Pericardium fibroblast (primary cell): ENCODE results near the gene NUDT8. TPM values are rescaled to one million over a fixed set of nuclear protein-coding genes. Genes with fewer than 3 reads are reported as not detected.

Experiments used
- total RNA-seq: library from RNA; depleted of rRNA; stranded (reverse); fragments of >200 nt; gene quantifications from 2 replicates; pipeline ENCODE4 v1.2.3, GENCODE V29; 2015

The NUDT8 gene, protein sequence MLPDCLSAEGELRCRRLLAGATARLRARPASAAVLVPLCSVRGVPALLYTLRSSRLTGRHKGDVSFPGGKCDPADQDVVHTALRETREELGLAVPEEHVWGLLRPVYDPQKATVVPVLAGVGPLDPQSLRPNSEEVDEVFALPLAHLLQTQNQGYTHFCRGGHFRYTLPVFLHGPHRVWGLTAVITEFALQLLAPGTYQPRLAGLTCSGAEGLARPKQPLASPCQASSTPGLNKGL
- total RNA-seq = 10.0 and 19.4 TPM in 2 replicates

DNA sequence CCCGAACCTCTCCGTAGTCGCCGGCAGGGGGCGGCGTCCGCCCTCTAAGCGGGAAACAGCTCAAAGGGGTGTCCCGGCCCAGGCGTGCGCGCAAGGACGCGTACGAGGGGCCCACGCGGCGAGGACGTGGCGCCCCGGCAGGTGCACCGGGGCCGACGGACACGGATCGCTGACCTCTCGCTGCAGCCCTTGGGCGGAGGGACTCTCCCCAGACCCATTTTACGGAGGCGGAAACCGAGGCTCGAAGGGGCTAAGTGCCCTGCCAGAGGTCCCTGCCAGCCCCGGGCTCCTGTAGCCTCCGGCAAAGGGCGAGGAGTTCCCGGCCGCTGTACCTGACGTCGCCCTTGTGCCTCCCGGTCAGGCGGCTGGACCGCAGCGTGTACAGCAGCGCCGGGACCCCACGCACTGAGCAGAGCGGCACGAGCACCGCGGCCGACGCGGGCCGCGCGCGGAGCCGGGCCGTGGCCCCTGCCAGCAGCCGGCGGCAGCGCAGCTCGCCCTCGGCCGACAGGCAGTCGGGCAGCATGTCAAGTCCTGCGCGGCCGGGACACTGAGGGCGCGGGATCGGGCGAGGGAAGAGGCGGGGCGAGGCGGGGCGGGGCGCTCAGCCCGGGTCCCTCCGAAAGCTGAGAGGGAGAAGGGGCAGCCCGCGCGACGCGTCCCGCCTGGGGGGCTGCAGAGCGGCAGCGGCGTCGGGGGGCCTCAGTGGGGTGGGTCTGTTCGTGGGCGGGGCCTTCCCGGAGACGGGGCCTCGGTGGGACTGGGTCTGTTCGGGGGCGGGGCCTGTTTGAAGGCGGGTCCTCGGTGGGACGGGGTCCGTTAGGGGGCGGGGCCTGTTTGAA is at the start of gene NUDT8:
Gene NUDT8, minus strand, starts transcription at position 552 of the 842 bp plus-strand sequence. Its CDS starts 26 bp downstream, at position 526.

DNA sequence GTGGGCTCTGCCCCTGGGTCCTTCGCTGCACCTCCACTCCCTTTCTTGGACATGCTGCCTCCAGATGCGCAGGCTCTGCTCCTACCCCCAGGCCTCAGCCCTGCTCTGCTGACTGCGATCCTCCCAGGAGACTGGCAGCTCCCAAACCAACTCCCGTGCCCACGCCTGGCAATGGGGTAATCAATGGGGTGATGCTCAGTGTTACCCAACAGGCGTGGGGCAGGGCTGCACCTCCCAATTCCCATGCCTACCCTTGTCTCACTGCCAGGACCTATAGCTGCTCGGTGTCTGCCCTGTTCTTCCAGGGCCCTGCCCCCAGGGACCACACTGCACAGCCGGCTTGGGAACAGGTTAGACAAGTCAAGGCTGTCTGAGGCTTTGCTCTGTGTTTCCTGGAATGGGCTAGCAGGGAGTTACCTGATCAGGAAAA is 44.7 kb upstream of the NUDT8 start, which contains the start of gene ALDH3B2:
Gene ALDH3B2, minus strand, starts transcription at position 182 of the 430 bp plus-strand sequence. CDS start 7,688 bp downstream, outside the sequence.

DNA sequence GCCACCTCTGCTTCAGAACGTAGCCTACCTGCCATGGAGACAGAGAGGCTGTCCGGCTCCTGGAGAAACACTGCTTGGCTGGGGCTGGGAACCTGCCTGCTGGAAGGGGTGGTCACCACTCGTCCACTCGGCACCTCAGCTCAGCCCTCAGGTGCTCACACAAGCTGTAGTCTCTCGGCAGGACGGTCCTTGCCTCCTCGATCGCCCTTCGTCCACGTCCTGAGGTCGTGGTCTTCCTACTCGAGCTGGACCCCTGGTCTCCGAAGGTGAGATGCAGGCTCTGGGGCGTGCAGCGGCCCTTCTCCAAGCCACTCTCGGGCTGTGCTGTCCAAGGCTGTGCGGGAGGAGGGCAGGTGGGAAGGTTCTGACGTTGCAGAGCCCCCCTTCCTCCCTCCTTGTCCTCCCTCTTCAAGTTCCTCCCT is 9.7 kb upstream of the NUDT8 start, which contains the start of gene TBX10:
Gene TBX10, minus strand, starts transcription at position 326 of the 422 bp plus-strand sequence. Its CDS starts 291 bp downstream, at position 35.

DNA sequence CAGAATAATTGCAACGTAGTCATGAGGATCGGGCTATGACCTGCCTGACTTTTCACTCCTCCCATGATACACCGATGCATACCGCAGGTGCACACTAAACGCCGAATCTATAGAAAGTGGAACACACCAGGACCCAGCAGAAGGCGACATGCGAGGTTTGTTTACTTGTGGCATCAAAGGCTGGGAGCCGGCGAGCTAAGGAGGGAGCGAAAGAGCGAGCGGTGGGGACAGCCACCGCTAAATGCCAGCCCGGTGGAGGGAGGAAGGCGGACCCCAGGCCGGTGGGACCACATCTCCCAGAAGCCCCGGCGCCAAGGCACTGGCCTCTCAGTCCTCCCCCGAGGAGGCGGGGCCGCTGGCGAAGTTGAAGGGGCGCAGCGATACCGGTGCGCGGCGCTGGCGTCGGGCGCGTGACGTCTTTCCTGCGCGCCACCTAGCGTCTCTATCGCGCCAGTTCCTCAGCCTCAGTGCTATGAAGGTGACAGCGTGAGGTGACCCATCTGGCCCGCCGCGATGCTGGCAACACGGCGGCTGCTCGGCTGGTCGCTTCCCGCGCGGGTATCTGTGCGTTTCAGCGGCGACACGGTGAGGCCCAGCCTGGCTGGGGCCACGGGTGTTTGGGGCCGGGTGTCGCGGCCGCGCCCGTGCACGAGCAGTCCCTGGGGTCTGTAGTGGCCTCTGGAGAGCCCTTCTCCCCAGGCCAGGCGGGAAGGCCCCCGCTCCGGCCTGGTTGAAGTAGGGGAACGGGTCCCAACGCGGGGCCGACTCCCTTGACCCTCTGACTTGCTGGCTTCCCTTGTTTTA is 23.0 kb downstream of the NUDT8 start, which contains the start of gene NDUFV1:
Gene NDUFV1, plus strand, starts transcription at position 445 of the 804 bp plus-strand sequence. Its CDS starts 69 bp downstream, at position 514.

GRCh38 chr11:67583247-67584204 is 46.2 kb downstream of the NUDT8 start, which contains the start of gene GSTP1:
Gene GSTP1, plus strand, starts transcription at chr11:67583812. Its CDS starts 32 bp downstream, at chr11:67583844.

Other genes starting within 250 kb of the NUDT8 start
- 7.0 and 8.8 TPM in 2 replicates for gene RAD9A, start 238.0 kb downstream of the NUDT8 start, total RNA-seq
- 103 and 165 TPM in 2 replicates for gene PPP1CA, start 228.1 kb downstream of the NUDT8 start, total RNA-seq
- not detected in 2 replicates for gene TBC1D10C, start 225.9 kb downstream of the NUDT8 start, total RNA-seq
- gene CARNS1, start 214.3 kb downstream of the NUDT8 start, total RNA-seq = 0.51 and 2.0 TPM in 2 replicates
- 31.0 and 43.7 TPM in 2 replicates for gene RPS6KB2, start 201.4 kb downstream of the NUDT8 start, total RNA-seq
- 0.93 TPM in 1 of 2 replicates, not detected in the other for gene PTPRCAP, start 192.3 kb downstream of the NUDT8 start, total RNA-seq
- 86.4 and 106 TPM in 2 replicates for gene CORO1B, start 186.5 kb downstream of the NUDT8 start, total RNA-seq
- gene GPR152, start 177.2 kb downstream of the NUDT8 start, total RNA-seq = not detected in 2 replicates
- gene CABP4, start 174.6 kb downstream of the NUDT8 start, total RNA-seq = not detected in 2 replicates
- gene TMEM134, start 160.7 kb downstream of the NUDT8 start, total RNA-seq = 36.2 and 53.2 TPM in 2 replicates
- gene AIP, start 146.9 kb downstream of the NUDT8 start, total RNA-seq = 67.8 and 68.7 TPM in 2 replicates
- gene PITPNM1, start 124.6 kb downstream of the NUDT8 start, total RNA-seq = 13.4 and 43.6 TPM in 2 replicates
- 26.0 and 47.0 TPM in 2 replicates for gene CDK2AP2, start 121.8 kb downstream of the NUDT8 start, total RNA-seq
- not detected in 2 replicates for gene CABP2, start 106.5 kb downstream of the NUDT8 start, total RNA-seq
- 1,049 and 1,088 TPM in 2 replicates for gene GSTP1, start 46.1 kb downstream of the NUDT8 start, total RNA-seq
- 122 and 174 TPM in 2 replicates for gene NDUFV1, start 23.0 kb downstream of the NUDT8 start, total RNA-seq
- not detected in 2 replicates for gene TBX10, start 9.8 kb upstream of the NUDT8 start, total RNA-seq
- not detected in 2 replicates for gene ACY3, start 20.8 kb upstream of the NUDT8 start, total RNA-seq
- not detected in 2 replicates for gene ALDH3B2, start 44.7 kb upstream of the NUDT8 start, total RNA-seq